GM23338 (cell line): ENCODE data around the gene DCLK1.

Experiments used
- CREB1 ChIP-seq: fragments of 250-450 bp; sonication (Bioruptor Pico); IDR thresholded peaks from 2 replicates; pipeline ENCODE4 v1.5.0; 2020; ENCODE audit warnings: low read depth, mild to moderate bottlenecking, moderate library complexity
- CTCF ChIP-seq, 2 experiments: fragments of 200-600 bp in 1 of 2; sonication (generic) in 1 of 2; conservative IDR thresholded peaks; 2 replicates each; pipeline versions ENCODE4 v1.5.1 to v1.6.1; 2016 to 2017; ENCODE audit warnings: antibody characterized with exemption in 2 of 2, low read depth in 2 of 2, mild to moderate bottlenecking in 2 of 2, moderate library complexity in 1 of 2
- ETS1 ChIP-seq: IDR thresholded peaks from 2 replicates; pipeline ENCODE4 v1.6.1; 2016; ENCODE audit warnings: antibody characterized with exemption
- EZH2 ChIP-seq: fragments of 200-600 bp; sonication (generic); IDR thresholded peaks from one replicate; pipeline ENCODE4 v1.8.0; 2017; ENCODE audit warnings: antibody characterized with exemption, mild to moderate bottlenecking, low read depth; ENCODE audit not compliant: unreplicated experiment
- EZH2phosphoT487 ChIP-seq: fragments of 200-600 bp; sonication (generic); IDR thresholded peaks from one replicate; pipeline ENCODE4 v1.8.1; 2018; ENCODE audit warnings: antibody characterized with exemption; ENCODE audit not compliant: unreplicated experiment
- JUNB ChIP-seq: IDR thresholded peaks from one replicate; pipeline ENCODE4 v1.6.1; 2016; ENCODE audit warnings: antibody characterized with exemption; ENCODE audit not compliant: unreplicated experiment
- NANOG ChIP-seq: IDR thresholded peaks from 2 replicates; pipeline ENCODE4 v1.6.1; 2016; ENCODE audit warnings: antibody characterized with exemption, borderline replicate concordance
- POLR2AphosphoS5 ChIP-seq: IDR thresholded peaks from 2 replicates; pipeline ENCODE4 v1.6.1; 2016; ENCODE audit warnings: antibody characterized with exemption, low read depth
- REST ChIP-seq: IDR thresholded peaks from one replicate; pipeline ENCODE4 v1.6.1; 2018; ENCODE audit warnings: antibody characterized with exemption; ENCODE audit not compliant: unreplicated experiment
- STAT1 ChIP-seq: IDR thresholded peaks from one replicate; pipeline ENCODE4 v1.6.1; 2016; ENCODE audit warnings: antibody characterized with exemption; ENCODE audit not compliant: unreplicated experiment
- ZNF114 ChIP-seq: fragments of 250-450 bp; sonication (Bioruptor Pico); IDR thresholded peaks from 2 replicates; pipeline ENCODE4 v1.5.0; 2020; ENCODE audit warnings: mild to moderate bottlenecking, moderate library complexity
- ZNF331 ChIP-seq: fragments of 250-450 bp; sonication (Bioruptor Pico); IDR thresholded peaks from 2 replicates; pipeline ENCODE4 v1.5.0; 2020; ENCODE audit warnings: low read depth, mild to moderate bottlenecking, moderate library complexity
- ZNF462 ChIP-seq: fragments of 250-450 bp; sonication (Bioruptor Pico); IDR thresholded peaks from 2 replicates; pipeline ENCODE4 v1.5.0; 2020; ENCODE audit warnings: mild to moderate bottlenecking, moderate library complexity

- no peak for TF ChIP-seq CTCF (conservative IDR thresholded peaks at IDR 0.05; ENCODE audit: low read depth in 2 of 2)
- no peak for TF ChIP-seq EZH2
- no peak for TF ChIP-seq POLR2AphosphoS5
- no peak for TF ChIP-seq CREB1 (CRISPR knock-in tag)
- no peak for TF ChIP-seq REST
- TF ChIP-seq EZH2phosphoT487 = no peak
- TF ChIP-seq STAT1 = no peak
- no peak for TF ChIP-seq ZNF331 (CRISPR knock-in tag)
- no peak for TF ChIP-seq JUNB
- no peak for TF ChIP-seq ETS1
- TF ChIP-seq ZNF114 (CRISPR knock-in tag) = no peak
- TF ChIP-seq ZNF462 (CRISPR knock-in tag) = no peak
- no peak for TF ChIP-seq NANOG
Observed at GRCh38 chr13:35961002-35961401, 170.2 kb downstream of the DCLK1 start.
